ENCODE measurements around the gene GRHPR. TPM values are rescaled to one million over a fixed set of nuclear protein-coding genes. Genes with fewer than 3 reads are reported as not detected.
"Not testable (repeated sequence)": the region's sequence is repeated elsewhere in the genome, so short reads cannot be mapped to it uniquely, and the experiment has no call there.

Gene GRHPR
- total and polyA plus RNA-seq, 2 of the 8 experiments (the other 6 are each of a cell fraction or from before 2014, with no cell fraction given), result 97.0 to 201 TPM

- TF ChIP-seq SIN3A (conservative IDR thresholded peaks at IDR 0.05 in 1 of 2, IDR thresholded peaks at IDR 0.05 in 1 of 2; ENCODE audit: low read depth in 1 of 2, low read length in 2 of 2) (no peak), CHD1 (IDR thresholded peaks at IDR 0.05; ENCODE audit: low read depth, low read length) (no peak)
These were observed 26.8 kb upstream of the GRHPR start (continued) for GRCh38 chr9:37395663-37396062.

- H2AFZ ChIP-seq (ENCODE audit: low read length); H3K79me2 ChIP-seq (ENCODE audit: control insufficient read depth in 1 of 2, insufficient read depth in 2 of 2, low read length in 2 of 2); H3K27ac ChIP-seq (ENCODE audit: low read depth, low read length); H2BK120ac ChIP-seq (replicated peaks; ENCODE audit: low read depth, low read length); H2BK5ac ChIP-seq (ENCODE audit: low read depth, low read length); H3K9ac ChIP-seq (replicated peaks in 1 of 4; ENCODE audit: extremely low read depth in 1 of 4, low read depth in 3 of 4, low read length in 3 of 4); H3K4me1 ChIP-seq (replicated peaks in 1 of 4; ENCODE audit: control insufficient read depth in 3 of 4, insufficient read depth in 4 of 4, low read length in 3 of 4); H3K27me3 ChIP-seq (replicated peaks in 1 of 4; ENCODE audit: control insufficient read depth in 3 of 4, extremely low read depth in 1 of 4, insufficient read depth in 3 of 4, low read length in 3 of 4); H3K23me2 ChIP-seq (ENCODE audit: low read depth, low read length); H3K4ac ChIP-seq (replicated peaks; ENCODE audit: insufficient read length, low read depth, low read length); H4K5ac ChIP-seq (ENCODE audit: insufficient read length, low read depth, low read length); H3K4me2 ChIP-seq (ENCODE audit: insufficient read depth in 1 of 2, low read depth in 2 of 2, low read length in 2 of 2); H3K14ac ChIP-seq (ENCODE audit: insufficient read length); H3K18ac ChIP-seq (ENCODE audit: extremely low read depth, low read length); H2BK12ac ChIP-seq (ENCODE audit: low read depth, low read length); H4K8ac ChIP-seq (ENCODE audit: extremely low read depth, insufficient read depth, low read length); H3K23ac ChIP-seq (ENCODE audit: insufficient read length); DNase-seq (ENCODE audit: low read depth in 1 of 2, low spot score in 2 of 2); H3K56ac ChIP-seq (replicated peaks; ENCODE audit: insufficient read length, low read depth, low read length); H3K36me3 ChIP-seq (ENCODE audit: control insufficient read depth in 2 of 4, insufficient read depth in 4 of 4, low read length in 3 of 4); H2BK20ac ChIP-seq (ENCODE audit: low read length); H3K79me1 ChIP-seq (ENCODE audit: low read depth, low read length); FAIRE-seq; H3K4me3 ChIP-seq (ENCODE audit: extremely low read depth in 1 of 4, insufficient read depth in 2 of 4, low read depth in 3 of 4, low read length in 4 of 4); H4K20me1 ChIP-seq (replicated peaks in 1 of 2; ENCODE audit: control insufficient read depth in 1 of 2, insufficient read depth in 2 of 2, low read length in 2 of 2); H2BK15ac ChIP-seq (ENCODE audit: low read length); H3K9me3 ChIP-seq (ENCODE audit: insufficient read depth in 2 of 2, low read depth in 1 of 2, low read length in 1 of 2); H4K91ac ChIP-seq (replicated peaks; ENCODE audit: insufficient read length, low read length); H2AK5ac ChIP-seq (ENCODE audit: low read depth, low read length): not testable (repeated sequence)
- POLR2A ChIA-PET (ENCODE audit: partially characterized antibody), result interaction anchor here (0.5 kb wide), 1 partner anchor 14 kb away, joined by 3 read pairs; no protein-coding TSS in a partner anchor
- CTCF ChIA-PET (ENCODE audit: partially characterized antibody), result interaction anchor here (0.6 to 3.3 kb wide), 4 partner anchors 9 to 17 kb away, joined by 3 to 19 read pairs (median 4); no protein-coding TSS in a partner anchor
- WGBS, 2 experiments (ENCODE audit: extremely low coverage in 1 of 2, insufficient coverage in 1 of 2, insufficient read length in 1 of 2, insufficient replicate concordance in 2 of 2, low coverage in 1 of 2, low lambda C conversion rate in 2 of 2, missing lambda C conversion rate in 1 of 2), result 71% methylated on average over 3 of the region's 3 CpGs; no CpG with 5 or more reads in 1 of the 2 experiments
These were observed 24.5 kb upstream of the GRHPR start for GRCh38 chr9:37397948-37398347.

Measured in H1 (cell line).